ENCODE results near the gene TEX26. TPM values are rescaled to one million over a fixed set of nuclear protein-coding genes. Genes with fewer than 3 reads are reported as not detected.
A peak's percentile ranks its signal among the peaks of the same experiment; 100 is the strongest.

Gene TEX26
- total and polyA plus RNA-seq, 7 donors, result not detected

GRCh38 chr13:31011901-31012654, 79.6 kb downstream of the TEX26 start:
- H3K36me3 ChIP-seq, result no peaks in the 10 kb centered on the region
- H3K4me3 ChIP-seq, result no peak overlapping the region
- no peak overlapping the region for H3K27ac ChIP-seq
- TF ChIP-seq POLR2AphosphoS5 (IDR thresholded peaks at IDR 0.05), result no peak
- TF ChIP-seq EP300 (IDR thresholded peaks at IDR 0.05), result no peak
- no peak for TF ChIP-seq CTCF (IDR thresholded peaks at IDR 0.05)
- 73 to 82% methylated on average over 7 of the region's 7 CpGs for WGBS, 2 donors
- H3K4me1 ChIP-seq, result peaks cover 0 to 18% (median 8%) of the 10 kb centered on the region in 4 donors
- no peak for DNase-seq
- intact Hi-C loops (cut with DNase I), result no loop called here
- H3K27me3 ChIP-seq, result no peaks in the 10 kb centered on the region
- no peaks in the 10 kb centered on the region for H3K9me3 ChIP-seq

- 71 to 73% methylated on average over 2 of the region's 2 CpGs for WGBS, 2 donors
- no peaks in the 10 kb centered on the region for H3K9me3 ChIP-seq
- DNase-seq, result no peak
- intact Hi-C loops (cut with DNase I), result no loop called here
- H3K27ac ChIP-seq, result no peak overlapping the region
- TF ChIP-seq POLR2AphosphoS5 (IDR thresholded peaks at IDR 0.05), result no peak
- TF ChIP-seq EP300 (IDR thresholded peaks at IDR 0.05), result no peak
- TF ChIP-seq POLR2A (IDR thresholded peaks at IDR 0.05), result no peak
- no peak for TF ChIP-seq CTCF (IDR thresholded peaks at IDR 0.05)
- H3K4me3 ChIP-seq, result no peak overlapping the region
- no peaks in the 10 kb centered on the region for H3K27me3 ChIP-seq
- no peaks in the 10 kb centered on the region for H3K36me3 ChIP-seq
- peaks cover 0 to 18% (median 8%) of the 10 kb centered on the region in 4 donors for H3K4me1 ChIP-seq
These were observed 80.2 kb downstream of the TEX26 start for GRCh38 chr13:31012655-31013024.

- no peaks in the 10 kb centered on the region for H3K36me3 ChIP-seq
- 77 to 97% methylated on average over 1 of the region's 1 CpG for WGBS, 2 donors
- peaks cover 0 to 18% (median 8%) of the 10 kb centered on the region in 4 donors for H3K4me1 ChIP-seq
- TF ChIP-seq EP300 (IDR thresholded peaks at IDR 0.05) (no peak), POLR2AphosphoS5 (IDR thresholded peaks at IDR 0.05) (no peak), CTCF (IDR thresholded peaks at IDR 0.05) (no peak), POLR2A (IDR thresholded peaks at IDR 0.05) (no peak)
- intact Hi-C loops (cut with DNase I), result no loop called here
- H3K27me3 ChIP-seq, result no peaks in the 10 kb centered on the region
- no peak overlapping the region for H3K27ac ChIP-seq
- H3K9me3 ChIP-seq, result no peaks in the 10 kb centered on the region
- no peak for DNase-seq
- no peak overlapping the region for H3K4me3 ChIP-seq
These were observed 82.0 kb downstream of the TEX26 start for GRCh38 chr13:31014456-31014855.

GRCh38 chr13:31015199-31015598, 82.7 kb downstream of the TEX26 start:
- intact Hi-C loops (cut with DNase I), result no loop called here
- no peak for TF ChIP-seq EP300 (IDR thresholded peaks at IDR 0.05)
- TF ChIP-seq POLR2A (IDR thresholded peaks at IDR 0.05), result no peak
- TF ChIP-seq CTCF (IDR thresholded peaks at IDR 0.05), result no peak
- TF ChIP-seq POLR2AphosphoS5 (IDR thresholded peaks at IDR 0.05), result peak in 3 of 4 donors; percentile 26 to 34 (median 31)

More at GRCh38 chr13:31015199-31015598, 82.7 kb downstream of the TEX26 start:
- peaks cover 0 to 18% (median 8%) of the 10 kb centered on the region in 4 donors for H3K4me1 ChIP-seq
- no peak for DNase-seq
- no peaks in the 10 kb centered on the region for H3K9me3 ChIP-seq
- peak overlapping the region in 1 of 4 donors; percentile 56 for H3K27ac ChIP-seq
- H3K36me3 ChIP-seq, result no peaks in the 10 kb centered on the region
- no peaks in the 10 kb centered on the region for H3K27me3 ChIP-seq
- no peak overlapping the region for H3K4me3 ChIP-seq

All from sigmoid colon (tissue), 7 donors.